GM23338 (cell line): Measurements from ENCODE around the gene SYNE1. TPM values are rescaled to one million over a fixed set of nuclear protein-coding genes. Genes with fewer than 3 reads are reported as not detected.
A peak's percentile ranks its signal among the peaks of the same experiment; 100 is the strongest.

Source experiments
- ATAC-seq: fragments of 200-7000 bp; cut with Tn5 transposase; 3 replicates; pipeline ENCODE4 v1.9.1; 2020
- DNase-seq: peaks from one replicate; pipeline ENCODE4 v3.0.0-alpha.2; 2015; ENCODE audit warnings: low spot score
- H2AFZ ChIP-seq: fragments of 200-600 bp; sonication (generic); 2 replicates; pipeline ENCODE4 v1.8.0; 2016; ENCODE audit warnings: antibody characterized with exemption, mild to moderate bottlenecking, moderate library complexity
- H3F3A ChIP-seq: fragments of 200-600 bp; sonication (generic); replicated peaks from 2 replicates; pipeline ENCODE4 v1.8.0; 2017; ENCODE audit warnings: antibody characterized with exemption, mixed run types, low read depth
- H3K27ac ChIP-seq: fragments of 200-600 bp; sonication (generic); 2 replicates; pipeline ENCODE4 v1.6.1; 2016; ENCODE audit warnings: low read depth
- H3K27me3 ChIP-seq: fragments of 200-600 bp; sonication (generic); 2 replicates; pipeline ENCODE4 v1.8.0; 2016; ENCODE audit warnings: mild to moderate bottlenecking, mixed run types, moderate library complexity; ENCODE audit not compliant: insufficient read depth
- H3K36me3 ChIP-seq: fragments of 200-600 bp; sonication (generic); 2 replicates; pipeline ENCODE4 v1.8.0; 2016; ENCODE audit warnings: mild to moderate bottlenecking; ENCODE audit not compliant: insufficient read depth
- H3K4me1 ChIP-seq: fragments of 200-600 bp; sonication (generic); 2 replicates; pipeline ENCODE4 v1.8.0; 2016; ENCODE audit warnings: mild to moderate bottlenecking, moderate library complexity; ENCODE audit not compliant: insufficient read depth
- H3K4me2 ChIP-seq: fragments of 200-600 bp; sonication (generic); 2 replicates; pipeline ENCODE4 v1.7.1; 2017; ENCODE audit warnings: mixed run types
- H3K4me3 ChIP-seq: fragments of 200-600 bp; sonication (generic); 2 replicates; pipeline ENCODE4 v1.6.1; 2016; ENCODE audit warnings: mixed run types
- H3K79me2 ChIP-seq: fragments of 200-600 bp; sonication (generic); replicated peaks from 2 replicates; pipeline ENCODE4 v1.8.0; 2017; ENCODE audit warnings: mild to moderate bottlenecking; ENCODE audit not compliant: insufficient read depth
- H3K9me2 ChIP-seq: fragments of 200-600 bp; sonication (generic); 2 replicates; pipeline ENCODE4 v1.8.0; 2017; ENCODE audit not compliant: insufficient read depth
- H4K20me1 ChIP-seq: fragments of 200-600 bp; sonication (generic); replicated peaks from 2 replicates; pipeline ENCODE4 v1.8.0; 2017; ENCODE audit warnings: mild to moderate bottlenecking; ENCODE audit not compliant: insufficient read depth
- H3K27ac Mint-ChIP-seq: 2 replicates; pipeline ENCODE4 v1.8.0; 2020; ENCODE audit warnings: inconsistent platforms, mild to moderate bottlenecking, moderate library complexity, mixed read lengths
- H3K27me3 Mint-ChIP-seq: 3 replicates; pipeline ENCODE4 v1.8.0; 2022; ENCODE audit warnings: low read depth, mild to moderate bottlenecking, moderate library complexity, mixed read lengths, inconsistent platforms; ENCODE audit not compliant: insufficient read depth, poor library complexity
- H3K36me3 Mint-ChIP-seq: 3 replicates; pipeline ENCODE4 v1.8.0; 2021; ENCODE audit warnings: low read depth, mild to moderate bottlenecking, inconsistent platforms, moderate library complexity, mixed read lengths
- H3K4me1 Mint-ChIP-seq: 3 replicates; pipeline ENCODE4 v1.8.0; 2020; ENCODE audit warnings: mild to moderate bottlenecking, inconsistent platforms, mixed read lengths
- H3K4me3 Mint-ChIP-seq: 3 replicates; pipeline ENCODE4 v1.8.0; 2021; ENCODE audit warnings: moderate library complexity, mild to moderate bottlenecking, inconsistent platforms, mixed read lengths
- H3K9me3 Mint-ChIP-seq: 3 replicates; pipeline ENCODE4 v1.8.0; 2020; ENCODE audit warnings: moderate library complexity, mild to moderate bottlenecking, inconsistent platforms, mixed read lengths
- POLR2AphosphoS5 ChIP-seq: IDR thresholded peaks from 2 replicates; pipeline ENCODE4 v1.6.1; 2016; ENCODE audit warnings: antibody characterized with exemption, low read depth
- ZNF331 ChIP-seq: fragments of 250-450 bp; sonication (Bioruptor Pico); IDR thresholded peaks from 2 replicates; pipeline ENCODE4 v1.5.0; 2020; ENCODE audit warnings: low read depth, mild to moderate bottlenecking, moderate library complexity
- polyA plus RNA-seq: library from polyadenylated mRNA; unstranded; fragments of >200 nt; fragmentation: Nextera tagmentation; extraction: Ambion mirVana; gene quantifications from 2 replicates; pipeline ENCODE4 v1.2.1, GENCODE V29; 2016
- total RNA-seq: library from RNA; depleted of rRNA; stranded (reverse); fragments of >200 nt; shearing (Covaris generic); gene quantifications from 2 replicates; pipeline ENCODE4 v1.2.3, GENCODE V29; 2014
- TF ChIP-seq, protein P1 (sequence below): IDR thresholded peaks from one replicate; pipeline ENCODE4 v1.6.1; 2018; ENCODE audit warnings: antibody characterized with exemption; ENCODE audit not compliant: unreplicated experiment
- TF ChIP-seq, protein P2 (sequence below): IDR thresholded peaks from 2 replicates; pipeline ENCODE4 v1.6.1; 2016; ENCODE audit warnings: antibody characterized with exemption

Gene SYNE1
- total and polyA plus RNA-seq, 2 experiments from 2014 or later: 3.9 to 13.6 TPM

DNA sequence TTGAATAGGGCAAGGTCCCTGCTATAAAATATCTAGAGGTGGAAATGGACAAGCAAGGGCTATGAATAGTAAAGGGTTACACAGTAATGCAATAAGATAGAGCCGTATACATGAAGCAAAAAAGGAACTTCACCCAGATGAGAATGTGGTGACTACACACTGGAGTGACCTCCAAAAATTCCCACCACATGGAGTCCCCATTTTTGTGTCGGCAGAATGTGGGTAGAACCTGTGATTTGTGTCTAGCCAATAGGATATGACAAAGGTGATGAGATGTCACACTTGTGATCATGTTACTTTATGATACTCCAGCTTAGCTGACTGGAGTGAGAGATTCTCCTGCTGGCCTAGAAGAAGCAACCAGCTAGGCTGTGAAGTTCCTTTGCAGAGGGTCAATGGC, 96.8 kb downstream of the SYNE1 start:
- Histone ChIP-seq H3K4me1 (no peaks in the 10 kb centered on the region), H3F3A (no peaks in the 10 kb centered on the region), H3K4me2 (no peak overlapping the region), H3K79me2 (no peaks in the 10 kb centered on the region), H3K4me3 (no peak overlapping the region), H2AFZ (no peak overlapping the region), H3K36me3 (no peaks in the 10 kb centered on the region), H3K27ac (no peak overlapping the region), H4K20me1 (no peaks in the 10 kb centered on the region), H3K9me2 (no peaks in the 10 kb centered on the region), H3K27me3 (no peaks in the 10 kb centered on the region)
- H3K27ac Mint-ChIP-seq: no peak overlapping the region
- H3K36me3 Mint-ChIP-seq: no peaks in the 10 kb centered on the region
- ATAC-seq (no peak), DNase-seq (peak; percentile 17)
- no peak for TF ChIP-seq POLR2AphosphoS5
- no peaks in the 10 kb centered on the region for H3K9me3 Mint-ChIP-seq
- H3K4me1 Mint-ChIP-seq: no peaks in the 10 kb centered on the region
- no peaks in the 10 kb centered on the region for H3K27me3 Mint-ChIP-seq
- no peak overlapping the region for H3K4me3 Mint-ChIP-seq

DNA sequence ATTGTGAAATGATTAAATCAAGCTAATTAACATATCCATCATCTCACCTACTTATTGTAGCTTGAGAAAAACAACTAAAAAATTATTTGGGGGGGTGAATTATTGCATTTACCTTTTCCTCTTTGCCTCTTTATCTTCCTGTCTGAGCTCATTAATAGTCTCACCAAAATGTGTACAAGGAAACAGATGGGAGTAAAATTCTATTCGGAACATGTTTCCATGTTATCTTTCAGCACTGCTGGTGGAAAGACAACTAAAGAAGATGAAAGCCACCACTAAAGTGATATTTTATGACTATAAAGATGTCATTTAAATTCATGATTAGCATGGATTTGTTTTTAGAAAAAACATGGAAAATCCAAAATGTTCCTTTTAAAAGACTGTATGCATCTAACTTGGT, 102.6 kb downstream of the SYNE1 start:
- Mint-ChIP-seq H3K4me3 (no peak overlapping the region), H3K27me3 (peaks cover 1% of the 10 kb centered on the region), H3K4me1 (no peaks in the 10 kb centered on the region), H3K9me3 (no peaks in the 10 kb centered on the region; the same call in 2 of the 3 replicates), H3K27ac (no peak overlapping the region), H3K36me3 (no peaks in the 10 kb centered on the region)
- ATAC-seq (no peak), DNase-seq (no peak)
- Histone ChIP-seq H3K4me3 (no peak overlapping the region), H2AFZ (no peak overlapping the region), H3K27ac (no peak overlapping the region), H3K9me2 (no peaks in the 10 kb centered on the region), H3K4me2 (no peak overlapping the region), H3K4me1 (no peaks in the 10 kb centered on the region), H3K27me3 (no peaks in the 10 kb centered on the region), H3K36me3 (no peaks in the 10 kb centered on the region), H4K20me1 (no peaks in the 10 kb centered on the region), H3F3A (no peaks in the 10 kb centered on the region), H3K79me2 (no peaks in the 10 kb centered on the region)
- TF ChIP-seq, protein P1, sequence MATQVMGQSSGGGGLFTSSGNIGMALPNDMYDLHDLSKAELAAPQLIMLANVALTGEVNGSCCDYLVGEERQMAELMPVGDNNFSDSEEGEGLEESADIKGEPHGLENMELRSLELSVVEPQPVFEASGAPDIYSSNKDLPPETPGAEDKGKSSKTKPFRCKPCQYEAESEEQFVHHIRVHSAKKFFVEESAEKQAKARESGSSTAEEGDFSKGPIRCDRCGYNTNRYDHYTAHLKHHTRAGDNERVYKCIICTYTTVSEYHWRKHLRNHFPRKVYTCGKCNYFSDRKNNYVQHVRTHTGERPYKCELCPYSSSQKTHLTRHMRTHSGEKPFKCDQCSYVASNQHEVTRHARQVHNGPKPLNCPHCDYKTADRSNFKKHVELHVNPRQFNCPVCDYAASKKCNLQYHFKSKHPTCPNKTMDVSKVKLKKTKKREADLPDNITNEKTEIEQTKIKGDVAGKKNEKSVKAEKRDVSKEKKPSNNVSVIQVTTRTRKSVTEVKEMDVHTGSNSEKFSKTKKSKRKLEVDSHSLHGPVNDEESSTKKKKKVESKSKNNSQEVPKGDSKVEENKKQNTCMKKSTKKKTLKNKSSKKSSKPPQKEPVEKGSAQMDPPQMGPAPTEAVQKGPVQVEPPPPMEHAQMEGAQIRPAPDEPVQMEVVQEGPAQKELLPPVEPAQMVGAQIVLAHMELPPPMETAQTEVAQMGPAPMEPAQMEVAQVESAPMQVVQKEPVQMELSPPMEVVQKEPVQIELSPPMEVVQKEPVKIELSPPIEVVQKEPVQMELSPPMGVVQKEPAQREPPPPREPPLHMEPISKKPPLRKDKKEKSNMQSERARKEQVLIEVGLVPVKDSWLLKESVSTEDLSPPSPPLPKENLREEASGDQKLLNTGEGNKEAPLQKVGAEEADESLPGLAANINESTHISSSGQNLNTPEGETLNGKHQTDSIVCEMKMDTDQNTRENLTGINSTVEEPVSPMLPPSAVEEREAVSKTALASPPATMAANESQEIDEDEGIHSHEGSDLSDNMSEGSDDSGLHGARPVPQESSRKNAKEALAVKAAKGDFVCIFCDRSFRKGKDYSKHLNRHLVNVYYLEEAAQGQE: no peak
- TF ChIP-seq, protein P2, sequence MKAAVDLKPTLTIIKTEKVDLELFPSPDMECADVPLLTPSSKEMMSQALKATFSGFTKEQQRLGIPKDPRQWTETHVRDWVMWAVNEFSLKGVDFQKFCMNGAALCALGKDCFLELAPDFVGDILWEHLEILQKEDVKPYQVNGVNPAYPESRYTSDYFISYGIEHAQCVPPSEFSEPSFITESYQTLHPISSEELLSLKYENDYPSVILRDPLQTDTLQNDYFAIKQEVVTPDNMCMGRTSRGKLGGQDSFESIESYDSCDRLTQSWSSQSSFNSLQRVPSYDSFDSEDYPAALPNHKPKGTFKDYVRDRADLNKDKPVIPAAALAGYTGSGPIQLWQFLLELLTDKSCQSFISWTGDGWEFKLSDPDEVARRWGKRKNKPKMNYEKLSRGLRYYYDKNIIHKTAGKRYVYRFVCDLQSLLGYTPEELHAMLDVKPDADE: no peak

DNA sequence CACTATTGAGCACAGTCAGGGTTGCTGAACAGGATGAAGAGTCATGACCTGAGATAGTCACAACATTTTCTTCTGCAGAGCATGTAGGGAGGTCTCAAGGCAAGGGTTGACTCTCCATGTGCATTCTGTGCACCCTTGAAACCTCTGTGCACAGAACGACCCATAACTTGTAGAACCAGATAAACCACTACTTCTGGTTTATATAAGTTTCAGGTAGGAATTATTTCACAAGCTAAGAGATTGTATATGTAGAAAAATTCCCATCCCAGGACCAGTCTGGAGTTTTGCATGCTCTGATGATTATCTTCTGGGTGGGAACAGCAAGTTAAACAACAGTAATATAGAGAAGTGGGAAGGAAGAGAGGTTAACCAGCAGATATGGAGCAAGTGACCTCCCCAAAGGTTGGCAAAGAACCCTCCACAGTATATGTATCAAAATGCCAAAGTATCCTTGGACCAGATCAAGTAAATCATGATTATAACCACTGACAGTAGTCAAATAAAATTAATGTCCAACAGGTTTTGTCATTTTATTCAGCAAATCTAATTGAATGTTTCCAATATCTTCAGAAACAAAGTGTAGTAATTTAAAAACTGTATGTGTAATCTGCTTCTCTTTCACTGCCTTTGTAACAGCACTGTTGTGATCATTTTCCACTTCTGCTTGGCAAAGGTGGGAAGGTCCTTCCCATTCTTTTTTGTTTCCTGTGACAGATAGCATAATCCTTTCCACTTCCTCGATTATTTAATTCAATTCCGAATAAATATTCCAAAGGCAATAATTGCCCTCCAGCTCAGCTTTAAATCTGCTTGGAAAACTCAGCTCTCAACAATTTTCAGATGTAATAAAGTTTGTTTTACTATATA, 104.4 kb downstream of the SYNE1 start:
- Mint-ChIP-seq H3K4me3 (no peak overlapping the region), H3K36me3 (no peaks in the 10 kb centered on the region), H3K27ac (no peak overlapping the region), H3K27me3 (peaks cover 2% of the 10 kb centered on the region), H3K4me1 (no peaks in the 10 kb centered on the region), H3K9me3 (no peaks in the 10 kb centered on the region; the same call in 2 of the 3 replicates)
- Histone ChIP-seq H3K27me3 (no peaks in the 10 kb centered on the region), H3K9me2 (no peaks in the 10 kb centered on the region), H3K36me3 (no peaks in the 10 kb centered on the region), H3K4me1 (no peaks in the 10 kb centered on the region), H4K20me1 (no peaks in the 10 kb centered on the region), H3K4me3 (no peak overlapping the region), H3K27ac (no peak overlapping the region), H3K4me2 (no peak overlapping the region), H3F3A (no peaks in the 10 kb centered on the region), H2AFZ (no peak overlapping the region), H3K79me2 (no peaks in the 10 kb centered on the region)
- DNase-seq (no peak), ATAC-seq (no peak)
- TF ChIP-seq ZNF331 (CRISPR knock-in tag): no peak
- TF ChIP-seq POLR2AphosphoS5: no peak
